GM12878 (cell line): ENCODE measurements around the gene CLECL1. TPM values are rescaled to one million over a fixed set of nuclear protein-coding genes. Genes with fewer than 3 reads are reported as not detected.

ENCODE experiments used
- ATF3 ChIP-seq: IDR thresholded peaks from 2 replicates; pipeline ENCODE4 v1.6.1; 2011; ENCODE audit warnings: low read depth, mild to moderate bottlenecking, low read length, moderate library complexity, borderline replicate concordance; ENCODE audit errors: extremely low read depth
- BACH1 ChIP-seq: fragments of 450-650 bp; IDR thresholded peaks from 2 replicates; pipeline ENCODE4 v1.6.1; 2017; ENCODE audit warnings: mild to moderate bottlenecking, borderline replicate concordance
- BCL3 ChIP-seq: IDR thresholded peaks from 2 replicates; pipeline ENCODE4 v1.6.1; 2011; ENCODE audit warnings: borderline replicate concordance, low read depth, mild to moderate bottlenecking, moderate library complexity, low read length; ENCODE audit not compliant: insufficient read depth, poor library complexity, severe bottlenecking
- BMI1 ChIP-seq: fragments of 450-650 bp; IDR thresholded peaks from 2 replicates; pipeline ENCODE4 v1.6.1; 2016; ENCODE audit warnings: mild to moderate bottlenecking, moderate library complexity, borderline replicate concordance
- CBX5 ChIP-seq: sonication (generic); IDR thresholded peaks from 2 replicates; pipeline ENCODE4 v1.6.1; 2016; ENCODE audit warnings: low read depth, moderate library complexity, mild to moderate bottlenecking, inconsistent platforms
- E4F1 ChIP-seq: fragments of 450-650 bp; IDR thresholded peaks from 2 replicates; pipeline ENCODE4 v1.6.1; 2018; ENCODE audit warnings: borderline replicate concordance, mild to moderate bottlenecking; ENCODE audit not compliant: partially characterized antibody
- EED ChIP-seq: sonication (generic); IDR thresholded peaks from 2 replicates; pipeline ENCODE4 v1.6.1; 2016; ENCODE audit warnings: antibody characterized with exemption, low read depth
- EP300 ChIP-seq, 2 experiments: fragments of 150-350 bp in 1 of 2; IDR thresholded peaks; 2 replicates each; pipeline ENCODE4 v1.6.1; 2011 to 2012; ENCODE audit warnings: low read depth in 2 of 2, low read length in 2 of 2, borderline replicate concordance in 1 of 2, improper control_type of control experiment in 1 of 2, inconsistent platforms in 1 of 2; ENCODE audit not compliant: control insufficient read depth in 1 of 2
- HDAC6 ChIP-seq: fragments of 200-600 bp; sonication (generic); IDR thresholded peaks from one replicate; pipeline ENCODE4 v1.8.0; 2017; ENCODE audit warnings: antibody characterized with exemption; ENCODE audit not compliant: unreplicated experiment
- MEF2B ChIP-seq: fragments of 450-650 bp; IDR thresholded peaks from 2 replicates; pipeline ENCODE4 v1.6.1; 2018; ENCODE audit warnings: mild to moderate bottlenecking, moderate library complexity; ENCODE audit not compliant: partially characterized antibody, poor library complexity, severe bottlenecking
- NFIC ChIP-seq: IDR thresholded peaks from 2 replicates; pipeline ENCODE4 v1.6.1; 2012; ENCODE audit warnings: low read depth, mild to moderate bottlenecking, inconsistent platforms, low read length, moderate library complexity
- NKRF ChIP-seq: fragments of 450-650 bp; conservative IDR thresholded peaks from 2 replicates; pipeline ENCODE4 v1.6.1; 2017; ENCODE audit warnings: mild to moderate bottlenecking, moderate library complexity
- PAX5 ChIP-seq: IDR thresholded peaks from 2 replicates; pipeline ENCODE4 v1.6.1; 2011; ENCODE audit warnings: low read depth, low read length, borderline replicate concordance
- SREBF2 ChIP-seq: IDR thresholded peaks from 2 replicates; pipeline ENCODE4 v1.6.1; 2012; ENCODE audit warnings: mild to moderate bottlenecking, low read length
- TCF12 ChIP-seq: IDR thresholded peaks from 2 replicates; pipeline ENCODE4 v1.6.1; 2011; ENCODE audit warnings: low read depth, mild to moderate bottlenecking, low read length
- TCF7 ChIP-seq: IDR thresholded peaks from 2 replicates; pipeline ENCODE4 v1.6.1; 2014; ENCODE audit warnings: antibody characterized with exemption, borderline replicate concordance
- WRNIP1 ChIP-seq: IDR thresholded peaks from 2 replicates; pipeline ENCODE4 v1.6.1; 2011; ENCODE audit warnings: low read depth, low read length, improper control_type of control experiment, borderline replicate concordance
- YY1 ChIP-seq: IDR thresholded peaks from 2 replicates; pipeline ENCODE4 v1.6.1; 2011; ENCODE audit warnings: low read depth, mild to moderate bottlenecking, low read length
- ZBTB11 ChIP-seq: fragments of 450-650 bp; formaldehyde crosslinking; IDR thresholded peaks from 2 replicates; pipeline ENCODE4 v1.5.0; 2022; ENCODE audit warnings: mild to moderate bottlenecking, missing genetic modification characterization
- ZSCAN29 ChIP-seq: fragments of 450-650 bp; IDR thresholded peaks from 2 replicates; pipeline ENCODE4 v1.6.1; 2017; ENCODE audit warnings: mild to moderate bottlenecking, moderate library complexity
- polyA plus RNA-seq, 11 experiments: library from polyadenylated mRNA; depleted of rRNA in 4 of 11; unstranded in 6 of 11; stranded (reverse) in 5 of 11; fragments of >200 nt; fragmentation: Nextera tagmentation in 4 of 11; fragmentation: Illumina TruSeq in 1 of 11; extraction: Ambion mirVana in 4 of 11; extraction: Trizol in 1 of 11; gene quantifications; 1 replicate in 1 of 11; 2 replicates in 10 of 11; pipeline versions ENCODE4 v1.2.1 to v1.2.3, GENCODE V29; 2011 to 2016; ENCODE audit warnings: inconsistent platforms in 2 of 11, missing spikeins in 2 of 11, low read depth in 1 of 11
- total RNA-seq, 4 experiments: library from RNA; depleted of rRNA in 3 of 4; stranded (reverse); fragments of >200 nt in 3 of 4; fragmentation: Illumina TruSeq in 1 of 4; extraction: Trizol in 1 of 4; gene quantifications; 2 replicates each; pipeline versions ENCODE4 v1.2.1 to v1.2.3, GENCODE V29; 2013 to 2021

Gene CLECL1
- total and polyA plus RNA-seq, 10 of the 15 experiments (the other 5 are each of a cell fraction or from before 2014, with no cell fraction given), result 4.6 to 56.5 (median 46.4) TPM

GRCh38 chr12:9732921-9733461, at the start of gene CLECL1 (continued):
- TF ChIP-seq HDAC6 (peak; percentile 44), TCF12 (no peak), NKRF (no peak), SREBF2 (no peak), EED (no peak), PAX5 (peak; percentile 29; the same call in 1 of the 2 replicates), TCF7 (0 out of 2 replicates have a peak, but pooled peaks have one; percentile 20), CBX5 (no peak), YY1 (peak; percentile 31; the same call in 1 of the 2 replicates), ZSCAN29 (peak; percentile 95), WRNIP1 (no peak), ATF3 (no peak), BMI1 (0 out of 2 replicates have a peak, but pooled peaks have one; percentile 12), ZBTB11 (CRISPR knock-in tag) (no peak), MEF2B (peak; percentile 27), BACH1 (peak; percentile 50; the same call in 1 of the 2 replicates), BCL3 (peak; percentile 26), E4F1 (no peak), NFIC (peak; percentile 89; the same call in 1 of the 2 replicates), EP300 (IDR thresholded peaks at IDR 0.05; ENCODE audit: borderline replicate concordance in 1 of 2, control insufficient read depth in 1 of 2, low read depth in 2 of 2, low read length in 2 of 2) (peak; percentile 8 to 50; a peak in 2 of 4 replicates)
